Calu3 (cell line): ENCODE data around the gene MIGA2. TPM values are rescaled to one million over a fixed set of nuclear protein-coding genes. Genes with fewer than 3 reads are reported as not detected.

Source experiments
- BruUV-seq: library from RNA; stranded (reverse); fragments of 400-500 nt; replicated peaks from 2 replicates; lab custom pipeline; 2021; lab: Mats Ljungman, UMichigan
- CTCF ChIA-PET: fragments of 300-600 bp; sonication (Branson Sonifier 250); formaldehyde crosslinking; loops from one replicate; lab custom pipeline; 2022; ENCODE audit warnings: antibody characterized with exemption; lab: Charles Lee
- DNase-seq: peaks from one replicate; pipeline ENCODE4 v3.0.0; 2022
- H3K27ac Mint-ChIP-seq: one replicate; pipeline ENCODE4 v1.8.0; 2022; ENCODE audit warnings: mixed read lengths; ENCODE audit not compliant: unreplicated experiment
- H3K27me3 Mint-ChIP-seq: one replicate; pipeline ENCODE4 v1.8.0; 2022; ENCODE audit warnings: mixed read lengths; ENCODE audit not compliant: unreplicated experiment
- H3K36me3 Mint-ChIP-seq: one replicate; pipeline ENCODE4 v1.8.0; 2022; ENCODE audit warnings: mild to moderate bottlenecking, moderate library complexity, mixed read lengths; ENCODE audit not compliant: insufficient read depth, unreplicated experiment
- H3K4me1 Mint-ChIP-seq: one replicate; pipeline ENCODE4 v1.8.0; 2022; ENCODE audit warnings: mild to moderate bottlenecking, low read depth, mixed read lengths; ENCODE audit not compliant: unreplicated experiment
- H3K4me3 Mint-ChIP-seq: one replicate; pipeline ENCODE4 v1.8.0; 2022; ENCODE audit warnings: mild to moderate bottlenecking, low read depth, moderate library complexity, mixed read lengths; ENCODE audit not compliant: unreplicated experiment
- H3K9me3 Mint-ChIP-seq: one replicate; pipeline ENCODE4 v1.8.0; 2022; ENCODE audit warnings: low read depth, mixed read lengths; ENCODE audit not compliant: unreplicated experiment
- CTCF ChIP-seq: fragments of 200-600 bp; IDR thresholded peaks from one replicate; pipeline ENCODE4 v1.8.0; 2022; ENCODE audit warnings: antibody characterized with exemption; ENCODE audit not compliant: unreplicated experiment
- intact Hi-C: fragments of 100-400 bp; cut with micrococcal nuclease; formaldehyde crosslinking; loops from one replicate; pipeline ENCODE4 v1.10.0; 2022; ENCODE audit not compliant: unreplicated experiment
- total RNA-seq: library from RNA; stranded (reverse); gene quantifications from 2 replicates; pipeline ENCODE4 v1.2.3, GENCODE V29; 2022

Gene MIGA2
- total RNA-seq, 1 experiment from 2014 or later = 17.8 TPM

GRCh38 chr9:128995791-128996190, 40.6 kb upstream of the MIGA2 start:
- intact Hi-C loops = no loop called here
- no peak for TF ChIP-seq CTCF
- Mint-ChIP-seq H3K27me3 (no peaks in the 10 kb centered on the region), H3K4me1 (no peaks in the 10 kb centered on the region), H3K9me3 (no peaks in the 10 kb centered on the region), H3K36me3 (peaks cover 43% of the 10 kb centered on the region), H3K27ac (no peak overlapping the region), H3K4me3 (no peak overlapping the region)
- BruUV-seq = no TSS peak
- CTCF ChIA-PET = no interaction called here
- no peak for DNase-seq

GRCh38 chr9:128998462-128998861, 38.0 kb upstream of the MIGA2 start:
- CTCF ChIA-PET = no interaction called here
- no peak overlapping the region for H3K4me3 Mint-ChIP-seq
- BruUV-seq = no TSS peak
- no peaks in the 10 kb centered on the region for H3K4me1 Mint-ChIP-seq
- peaks cover 57% of the 10 kb centered on the region for H3K36me3 Mint-ChIP-seq
- no peaks in the 10 kb centered on the region for H3K27me3 Mint-ChIP-seq
- DNase-seq = no peak
- no peak overlapping the region for H3K27ac Mint-ChIP-seq
- H3K9me3 Mint-ChIP-seq = no peaks in the 10 kb centered on the region
- intact Hi-C loops = no loop called here
- no peak for TF ChIP-seq CTCF

GRCh38 chr9:128999581-129000206, 36.7 kb upstream of the MIGA2 start:
- BruUV-seq = no TSS peak
- no peak for TF ChIP-seq CTCF
- CTCF ChIA-PET = no interaction called here
- H3K27me3 Mint-ChIP-seq = no peaks in the 10 kb centered on the region
- H3K9me3 Mint-ChIP-seq = no peaks in the 10 kb centered on the region
- DNase-seq = no peak
- no peak overlapping the region for H3K27ac Mint-ChIP-seq
- H3K4me3 Mint-ChIP-seq = no peak overlapping the region
- H3K36me3 Mint-ChIP-seq = peaks cover 60% of the 10 kb centered on the region
- intact Hi-C loops = no loop called here
- no peaks in the 10 kb centered on the region for H3K4me1 Mint-ChIP-seq

- intact Hi-C loops = no loop called here
- no peaks in the 10 kb centered on the region for H3K27me3 Mint-ChIP-seq
- H3K36me3 Mint-ChIP-seq = peaks cover 73% of the 10 kb centered on the region
- H3K4me3 Mint-ChIP-seq = no peak overlapping the region
- no peaks in the 10 kb centered on the region for H3K4me1 Mint-ChIP-seq
- no peak overlapping the region for H3K27ac Mint-ChIP-seq
- BruUV-seq = no TSS peak
- CTCF ChIA-PET = no interaction called here
- no peak for DNase-seq
- no peaks in the 10 kb centered on the region for H3K9me3 Mint-ChIP-seq
- no peak for TF ChIP-seq CTCF
Measured at GRCh38 chr9:129001504-129002325, 34.7 kb upstream of the MIGA2 start.
